ENCODE results near the gene COL11A1. TPM values are rescaled to one million over a fixed set of nuclear protein-coding genes. Genes with fewer than 3 reads are reported as not detected.
A peak's percentile ranks its signal among the peaks of the same experiment; 100 is the strongest.

The COL11A1 gene
- total RNA-seq, 1 donor from 2014 or later = 0.76 TPM

GRCh38 chr1:102901996-102902395 is 206.3 kb downstream of the COL11A1 start:
- no peaks in the 10 kb centered on the region for H3K27me3 Mint-ChIP-seq (ENCODE audit: unreplicated experiment)
- no peak for TF ChIP-seq CTCF (IDR thresholded peaks at IDR 0.05; ENCODE audit: partially characterized antibody, unreplicated experiment)
- H3K4me3 Mint-ChIP-seq (ENCODE audit: unreplicated experiment) = no peak overlapping the region
- no peaks in the 10 kb centered on the region for H3K9me3 Mint-ChIP-seq (ENCODE audit: unreplicated experiment)
- DNase-seq = no peak
- no peaks in the 10 kb centered on the region for H3K36me3 Mint-ChIP-seq (ENCODE audit: unreplicated experiment)
- H3K27ac Mint-ChIP-seq (ENCODE audit: unreplicated experiment) = no peak overlapping the region
- H3K4me1 Mint-ChIP-seq (ENCODE audit: low read depth, unreplicated experiment) = peaks cover 9% of the 10 kb centered on the region

- TF ChIP-seq CTCF (IDR thresholded peaks at IDR 0.05; ENCODE audit: partially characterized antibody, unreplicated experiment) = no peak
- Mint-ChIP-seq H3K4me1 (ENCODE audit: low read depth, unreplicated experiment) (peaks cover 9% of the 10 kb centered on the region), H3K4me3 (ENCODE audit: unreplicated experiment) (no peak overlapping the region), H3K27ac (ENCODE audit: unreplicated experiment) (peak overlapping the region; percentile 28), H3K27me3 (ENCODE audit: unreplicated experiment) (no peaks in the 10 kb centered on the region), H3K36me3 (ENCODE audit: unreplicated experiment) (no peaks in the 10 kb centered on the region), H3K9me3 (ENCODE audit: unreplicated experiment) (no peaks in the 10 kb centered on the region)
- DNase-seq = no peak
Observed at GRCh38 chr1:102899935-102900334, 208.4 kb downstream of the COL11A1 start.

- peaks cover 9% of the 10 kb centered on the region for H3K4me1 Mint-ChIP-seq (ENCODE audit: low read depth, unreplicated experiment)
- H3K36me3 Mint-ChIP-seq (ENCODE audit: unreplicated experiment) = no peaks in the 10 kb centered on the region
- no peak for TF ChIP-seq CTCF (IDR thresholded peaks at IDR 0.05; ENCODE audit: partially characterized antibody, unreplicated experiment)
- no peak for DNase-seq
- peak overlapping the region; percentile 14 for H3K27ac Mint-ChIP-seq (ENCODE audit: unreplicated experiment)
- H3K27me3 Mint-ChIP-seq (ENCODE audit: unreplicated experiment) = no peaks in the 10 kb centered on the region
- H3K4me3 Mint-ChIP-seq (ENCODE audit: unreplicated experiment) = no peak overlapping the region
- H3K9me3 Mint-ChIP-seq (ENCODE audit: unreplicated experiment) = no peaks in the 10 kb centered on the region
Observed at GRCh38 chr1:102897557-102897956, 210.8 kb downstream of the COL11A1 start.

GRCh38 chr1:102896771-102897170 is 211.6 kb downstream of the COL11A1 start:
- Mint-ChIP-seq H3K4me3 (ENCODE audit: unreplicated experiment) (no peak overlapping the region), H3K9me3 (ENCODE audit: unreplicated experiment) (no peaks in the 10 kb centered on the region), H3K4me1 (ENCODE audit: low read depth, unreplicated experiment) (peaks cover 6% of the 10 kb centered on the region), H3K27me3 (ENCODE audit: unreplicated experiment) (no peaks in the 10 kb centered on the region), H3K27ac (ENCODE audit: unreplicated experiment) (no peak overlapping the region), H3K36me3 (ENCODE audit: unreplicated experiment) (no peaks in the 10 kb centered on the region)
- TF ChIP-seq CTCF (IDR thresholded peaks at IDR 0.05; ENCODE audit: partially characterized antibody, unreplicated experiment) = no peak
- no peak for DNase-seq

- Mint-ChIP-seq H3K4me3 (ENCODE audit: unreplicated experiment) (no peak overlapping the region), H3K4me1 (ENCODE audit: low read depth, unreplicated experiment) (peaks cover 4% of the 10 kb centered on the region), H3K27ac (ENCODE audit: unreplicated experiment) (no peak overlapping the region), H3K9me3 (ENCODE audit: unreplicated experiment) (no peaks in the 10 kb centered on the region), H3K36me3 (ENCODE audit: unreplicated experiment) (no peaks in the 10 kb centered on the region), H3K27me3 (ENCODE audit: unreplicated experiment) (no peaks in the 10 kb centered on the region)
- DNase-seq = no peak
- no peak for TF ChIP-seq CTCF (IDR thresholded peaks at IDR 0.05; ENCODE audit: partially characterized antibody, unreplicated experiment)
Observed at GRCh38 chr1:102896286-102896685, 212.0 kb downstream of the COL11A1 start.
